Measurements from ENCODE around the gene DCBLD2.

- TF ChIP-seq EZH2 (IDR thresholded peaks at IDR 0.05; ENCODE audit: low read depth): no peak
- TF ChIP-seq CTCF (conservative IDR thresholded peaks at IDR 0.05): no peak
Measured at GRCh38 chr3:98945666-98946065, 44.2 kb upstream of the DCBLD2 start.
